ENCODE data around the gene REG1A.

- TF ChIP-seq FOXM1 (IDR thresholded peaks at IDR 0.05; ENCODE audit: borderline replicate concordance) (no peak), HDGF (IDR thresholded peaks at IDR 0.05; ENCODE audit: borderline replicate concordance) (no peak), ELF4 (IDR thresholded peaks at IDR 0.05) (no peak), ZNF384 (IDR thresholded peaks at IDR 0.05) (no peak), FOXA1 (IDR thresholded peaks at IDR 0.05) (no peak), TARDBP (IDR thresholded peaks at IDR 0.05) (no peak), ARNT (IDR thresholded peaks at IDR 0.05) (no peak), CTBP1 (IDR thresholded peaks at IDR 0.05; ENCODE audit: borderline replicate concordance) (no peak), L3MBTL2 (conservative IDR thresholded peaks at IDR 0.05) (no peak), LEF1 (IDR thresholded peaks at IDR 0.05; ENCODE audit: borderline replicate concordance) (no peak)
- TF ChIP-seq, protein P1, sequence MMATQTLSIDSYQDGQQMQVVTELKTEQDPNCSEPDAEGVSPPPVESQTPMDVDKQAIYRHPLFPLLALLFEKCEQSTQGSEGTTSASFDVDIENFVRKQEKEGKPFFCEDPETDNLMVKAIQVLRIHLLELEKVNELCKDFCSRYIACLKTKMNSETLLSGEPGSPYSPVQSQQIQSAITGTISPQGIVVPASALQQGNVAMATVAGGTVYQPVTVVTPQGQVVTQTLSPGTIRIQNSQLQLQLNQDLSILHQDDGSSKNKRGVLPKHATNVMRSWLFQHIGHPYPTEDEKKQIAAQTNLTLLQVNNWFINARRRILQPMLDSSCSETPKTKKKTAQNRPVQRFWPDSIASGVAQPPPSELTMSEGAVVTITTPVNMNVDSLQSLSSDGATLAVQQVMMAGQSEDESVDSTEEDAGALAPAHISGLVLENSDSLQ (IDR thresholded peaks at IDR 0.05), result no peak
Observed at GRCh38 chr2:79125721-79125985, 5.4 kb downstream of the REG1A start.
